ENCODE data around the gene PSMB3.
A peak's percentile ranks its signal among the peaks of the same experiment; 100 is the strongest.
"Not testable (repeated sequence)": the region's sequence is repeated elsewhere in the genome, so short reads cannot be mapped to it uniquely, and the experiment has no call there.

Gene PSMB3

GRCh38 chr17:38716368-38717005 is 36.1 kb upstream of the PSMB3 start:
- no peak for DNase-seq (ENCODE audit: low read depth)

DNA sequence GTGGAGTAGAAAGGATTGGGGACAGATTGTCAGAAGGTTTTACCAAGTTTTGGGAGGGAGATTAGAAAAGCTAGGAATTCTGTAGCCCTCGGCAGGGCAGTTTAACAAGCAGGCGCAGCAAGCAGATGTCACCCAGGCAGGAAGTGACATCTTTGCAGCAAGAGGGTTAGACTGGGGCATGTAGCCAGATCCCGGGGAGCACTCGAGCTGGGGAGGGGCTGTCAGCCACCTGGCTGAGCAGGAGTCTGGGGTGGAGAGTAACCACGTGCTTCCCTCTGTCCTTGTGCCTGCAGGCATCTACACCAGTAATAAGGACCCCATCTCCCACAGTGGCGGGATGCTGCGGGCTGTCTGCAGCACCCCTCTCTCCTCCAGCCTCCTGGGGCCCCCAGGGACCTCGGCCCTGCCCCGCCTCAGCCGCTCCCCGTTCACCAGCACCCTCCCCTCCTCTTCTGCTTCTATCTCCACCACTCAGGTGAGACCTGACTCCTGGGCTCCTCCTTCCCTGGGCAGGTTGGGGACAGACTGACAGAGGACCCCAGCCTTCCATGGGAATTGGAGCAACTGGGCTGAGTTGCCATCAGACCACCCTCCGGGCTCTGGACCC is 35.3 kb upstream of the PSMB3 start:
- no peak for DNase-seq (ENCODE audit: low read depth)

- no peak for DNase-seq (ENCODE audit: low read depth)
Observed at GRCh38 chr17:38719289-38719942, 33.1 kb upstream of the PSMB3 start.

DNA sequence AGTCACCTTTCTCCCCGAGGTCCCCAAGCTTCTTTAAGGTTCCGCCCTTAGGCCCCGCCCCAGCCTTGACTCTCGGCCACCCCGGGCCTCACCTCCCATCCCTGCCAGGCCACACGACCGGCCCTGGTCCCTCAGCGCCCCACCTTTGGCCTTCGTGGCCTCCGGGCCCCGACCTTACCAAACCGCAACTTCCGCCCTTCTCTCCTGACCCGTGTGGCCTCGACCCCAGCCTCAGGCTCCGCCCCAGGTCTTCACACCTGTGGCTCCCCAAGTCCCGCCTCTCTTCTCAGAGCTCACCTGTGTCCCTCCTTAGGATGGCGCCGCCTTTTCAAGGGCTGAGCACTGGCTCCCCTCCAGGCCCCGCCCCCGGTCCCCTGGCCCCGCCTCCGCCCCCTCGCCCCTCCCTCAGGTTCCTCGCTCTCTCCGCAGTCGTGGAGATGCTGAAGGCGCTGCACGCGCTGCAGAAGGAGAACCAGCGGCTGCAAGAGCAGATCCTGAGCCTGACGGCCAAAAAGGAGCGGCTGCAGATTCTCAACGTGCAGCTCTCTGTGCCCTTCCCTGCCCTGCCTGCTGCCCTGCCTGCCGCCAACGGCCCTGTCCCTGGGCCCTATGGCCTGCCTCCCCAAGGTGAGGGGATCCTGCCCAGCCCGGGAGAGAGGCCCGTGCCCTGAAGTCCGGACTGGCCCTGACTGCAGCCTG is 32.4 kb upstream of the PSMB3 start:
- DNase-seq (ENCODE audit: low read depth): no peak

GRCh38 chr17:38720941-38721340 is 31.6 kb upstream of the PSMB3 start:
- no peak for DNase-seq (ENCODE audit: low read depth)

DNA sequence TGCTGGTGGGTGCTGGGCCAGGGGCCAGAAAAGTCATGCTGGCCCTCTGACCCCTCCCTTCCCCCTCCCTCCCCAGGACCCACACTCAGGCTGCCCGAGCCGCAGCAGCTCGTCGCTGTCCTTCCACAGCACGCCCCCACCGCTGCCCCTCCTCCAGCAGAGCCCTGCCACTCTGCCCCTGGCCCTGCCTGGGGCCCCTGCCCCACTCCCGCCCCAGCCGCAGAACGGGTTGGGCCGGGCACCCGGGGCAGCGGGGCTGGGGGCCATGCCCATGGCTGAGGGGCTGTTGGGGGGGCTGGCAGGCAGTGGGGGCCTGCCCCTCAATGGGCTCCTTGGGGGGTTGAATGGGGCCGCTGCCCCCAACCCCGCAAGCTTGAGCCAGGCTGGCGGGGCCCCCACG is 30.7 kb upstream of the PSMB3 start:
- DNase-seq (ENCODE audit: low read depth): no peak

GRCh38 chr17:38724337-38724988 is 28.1 kb upstream of the PSMB3 start:
- DNase-seq (ENCODE audit: low read depth): no peak

- DNase-seq (ENCODE audit: low read depth): no peak
Observed at GRCh38 chr17:38725066-38725465, 27.5 kb upstream of the PSMB3 start.

- not testable (repeated sequence) for DNase-seq (ENCODE audit: low read depth)
Observed at GRCh38 chr17:38726145-38726544, 26.4 kb upstream of the PSMB3 start.

DNA sequence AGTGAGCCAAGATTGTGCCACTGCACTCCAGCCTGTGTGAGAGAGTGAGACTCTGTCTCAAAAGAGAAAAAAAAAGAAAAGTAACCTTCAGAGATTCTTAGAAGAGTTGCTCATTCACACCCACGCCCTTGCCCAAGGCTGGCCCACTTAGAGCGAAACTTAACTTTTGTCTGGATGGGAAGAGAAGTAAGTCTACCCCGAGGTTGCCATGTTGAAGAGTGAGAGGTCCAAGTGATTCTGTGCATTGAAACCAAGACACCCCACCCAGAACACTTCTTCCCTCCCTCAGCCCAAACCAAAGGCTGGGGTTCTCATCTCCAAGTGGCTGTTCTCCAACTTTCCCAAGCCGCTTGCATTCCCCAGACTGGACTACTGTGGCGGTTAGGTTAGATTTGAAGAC is 24.8 kb upstream of the PSMB3 start:
- no peak for DNase-seq (ENCODE audit: low read depth)

GRCh38 chr17:38728290-38728831 is 24.2 kb upstream of the PSMB3 start:
- DNase-seq (ENCODE audit: low read depth): no peak

DNA sequence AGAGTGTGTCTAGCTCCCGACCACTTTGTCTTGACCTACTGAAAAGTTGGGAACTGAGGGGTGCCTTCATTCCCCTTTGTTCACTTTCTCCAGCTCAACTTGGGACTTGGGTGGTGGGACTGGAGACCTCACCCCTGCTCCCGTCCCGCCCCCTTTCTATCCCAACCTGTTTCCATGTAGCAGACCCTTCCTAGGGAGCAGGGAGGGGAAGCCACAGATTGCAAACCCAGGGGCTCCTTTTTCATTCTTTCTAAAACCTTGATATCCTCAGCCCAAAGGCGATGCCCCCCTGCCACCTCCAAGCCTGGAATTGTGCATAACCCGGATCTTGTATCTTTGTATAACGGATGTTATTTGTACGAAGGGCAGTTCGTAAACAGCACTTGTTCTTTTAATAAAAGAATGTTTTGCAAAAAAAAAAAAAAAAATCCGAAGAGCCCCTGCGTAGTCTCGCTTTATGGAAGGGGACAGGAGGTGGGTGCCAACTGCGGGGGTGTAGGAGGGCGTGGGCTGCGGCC is 23.1 kb upstream of the PSMB3 start:
- no peak for DNase-seq (ENCODE audit: low read depth)

DNA sequence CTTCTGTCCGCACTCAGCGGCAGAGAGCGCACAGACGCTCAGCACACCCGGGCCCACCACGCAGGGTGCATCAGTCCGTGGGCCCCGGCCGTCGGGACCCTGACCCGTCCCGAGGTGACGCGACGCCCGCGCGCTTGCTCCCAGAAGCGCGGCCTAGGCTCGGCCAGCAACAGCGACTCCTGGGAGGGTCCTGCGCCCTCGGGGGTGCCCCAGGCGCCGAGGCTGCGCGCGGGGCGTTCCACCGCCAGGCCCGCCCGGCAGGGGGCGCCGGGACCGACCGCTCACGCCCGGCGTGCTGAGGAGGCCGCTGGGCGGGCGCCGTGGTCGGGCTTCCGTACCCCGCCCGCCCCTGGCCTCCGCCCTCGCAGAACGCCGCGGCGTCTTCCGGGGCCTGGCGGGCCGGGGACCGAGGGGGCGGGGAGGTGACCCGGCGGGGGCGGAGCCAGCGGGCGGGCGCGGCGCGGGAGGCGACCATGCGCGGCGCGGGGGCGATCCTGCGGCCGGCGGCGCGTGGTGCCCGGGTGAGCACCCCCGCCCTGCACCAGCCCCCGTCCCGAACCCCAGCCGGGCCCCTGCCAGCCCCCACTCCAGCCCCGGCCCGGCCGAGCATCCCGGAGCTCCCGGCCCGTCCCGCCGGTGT is 22.5 kb upstream of the PSMB3 start, which contains the start of gene CISD3:
Gene CISD3, plus strand, starts transcription at position 456 of the 640 bp plus-strand sequence. Its CDS starts 18 bp downstream, at position 474.
- peak; percentile 72 for DNase-seq (ENCODE audit: low read depth)

DNA sequence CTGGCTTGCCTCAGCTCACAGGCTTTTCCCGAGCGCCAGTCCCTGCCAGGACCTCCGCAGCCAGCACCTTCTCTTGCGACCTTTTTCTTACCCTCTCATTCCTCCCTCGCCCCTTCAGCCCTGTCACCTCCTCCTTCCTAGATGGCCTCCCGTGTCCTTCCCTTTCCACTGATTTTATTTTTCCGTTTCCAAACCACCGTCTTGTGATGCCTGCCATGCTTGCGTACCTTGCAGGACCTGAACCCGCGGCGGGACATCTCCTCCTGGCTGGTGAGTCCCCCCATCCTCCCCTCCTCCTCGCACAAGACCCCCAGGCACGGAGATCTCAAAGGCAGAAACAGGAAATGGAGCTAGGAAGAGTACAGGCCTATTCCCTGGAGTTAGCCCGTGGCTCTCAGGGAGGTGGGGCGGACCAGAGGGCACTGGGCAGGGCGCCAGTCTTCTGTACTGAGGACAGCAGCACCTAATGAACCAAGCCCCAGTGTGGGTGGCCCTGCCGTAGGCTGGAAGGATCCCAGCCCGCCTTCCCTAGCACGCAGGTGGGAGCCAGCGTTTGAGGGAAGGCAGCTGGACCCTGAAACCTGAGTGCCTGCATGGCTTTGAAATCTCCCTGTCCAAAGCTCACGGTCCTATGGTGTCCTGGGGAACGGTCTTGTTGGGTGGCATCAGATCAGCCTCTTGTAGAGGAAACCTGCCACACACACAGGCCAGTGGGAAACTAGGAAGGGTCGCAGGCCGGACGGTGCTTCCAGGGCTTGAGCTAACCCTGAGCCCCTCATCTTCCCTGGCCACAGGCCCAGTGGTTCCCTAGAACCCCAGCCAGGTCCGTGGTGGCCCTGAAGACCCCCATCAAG is 21.8 kb upstream of the PSMB3 start:
- no peak for DNase-seq (ENCODE audit: low read depth)

- no peak for DNase-seq (ENCODE audit: low read depth)
Observed at GRCh38 chr17:38731526-38732294, 20.8 kb upstream of the PSMB3 start.

DNA sequence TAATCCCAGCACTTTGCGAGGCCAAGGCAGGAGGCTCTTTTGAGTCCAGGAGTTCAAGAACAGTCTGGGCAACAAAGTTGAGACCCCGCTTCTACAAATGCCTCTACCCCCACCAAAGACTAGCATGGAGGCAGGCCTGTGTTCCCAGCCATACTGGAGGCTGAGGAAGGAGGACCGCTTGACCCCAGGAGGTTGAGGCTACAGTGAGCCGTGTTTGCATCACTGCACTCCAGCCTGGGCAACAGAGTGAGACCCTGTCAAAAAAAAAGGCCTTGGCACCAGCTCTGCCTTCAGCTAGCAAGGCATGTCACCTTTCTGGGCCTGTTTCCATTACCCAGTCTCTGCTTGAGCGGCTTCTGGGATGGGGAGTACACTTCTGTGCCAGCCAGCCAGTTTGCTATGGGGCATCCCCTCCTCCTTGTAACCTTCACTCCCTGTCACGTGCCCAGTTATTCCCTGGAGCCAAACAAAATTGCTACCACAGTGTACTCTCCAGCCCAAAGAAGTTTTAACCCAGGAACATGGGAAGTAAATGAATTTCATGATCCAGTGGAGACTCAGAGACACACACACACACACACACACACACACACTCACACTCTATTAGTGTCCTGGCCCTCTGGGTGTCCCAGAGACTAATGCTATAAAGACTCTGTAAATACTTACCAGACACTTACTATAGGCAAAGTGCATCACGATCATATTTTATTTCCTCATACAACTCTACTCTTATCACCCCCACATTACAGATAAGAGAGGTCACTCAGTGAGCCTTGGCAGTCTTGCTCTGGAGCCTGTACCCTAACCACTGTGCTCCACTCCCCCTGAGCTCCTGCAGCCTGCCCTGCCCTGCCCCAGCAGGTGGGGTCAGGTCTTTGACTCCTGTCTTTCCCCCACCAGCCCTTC is 19.9 kb upstream of the PSMB3 start:
- no peak for DNase-seq (ENCODE audit: low read depth)

DNA sequence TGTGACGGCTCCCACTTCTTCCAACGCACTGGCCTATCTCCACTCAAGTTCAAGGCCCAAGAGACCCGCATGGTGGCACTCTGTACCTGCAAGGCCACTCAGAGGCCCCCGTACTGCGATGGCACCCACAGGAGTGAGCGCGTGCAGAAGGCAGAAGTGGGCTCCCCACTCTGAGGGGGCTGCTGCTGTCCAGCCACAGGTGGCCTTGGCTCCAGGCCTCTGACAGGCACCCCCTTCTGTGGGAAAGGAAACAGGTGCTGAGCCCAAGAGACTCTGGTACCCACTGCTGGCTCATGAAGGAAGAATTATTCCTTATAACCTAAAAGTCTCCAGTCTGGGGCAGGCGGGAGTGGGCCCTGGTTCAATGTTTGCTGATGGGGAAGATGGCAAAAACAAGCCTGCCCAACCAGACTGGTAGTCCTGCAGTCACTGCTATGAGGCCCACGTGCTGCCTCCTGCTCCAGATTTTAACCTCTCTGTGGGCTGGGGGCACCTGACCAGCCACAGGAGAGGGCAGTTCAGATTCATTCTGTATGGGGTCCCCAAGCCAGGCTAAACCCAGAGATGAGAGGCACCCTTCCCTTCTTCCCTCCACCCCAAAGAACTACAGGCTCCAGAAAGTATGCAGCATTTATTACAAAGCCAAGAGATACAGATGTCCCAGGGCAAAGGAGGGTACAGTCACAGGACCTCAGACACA is 19.1 kb upstream of the PSMB3 start:
- DNase-seq (ENCODE audit: low read depth): no peak

Measured in stromal cell of bone marrow (primary cell).